KMS-11 (cell line): ENCODE results near the gene SOCS1.

Source experiments
- H2AFZ ChIP-seq: fragments of 200-600 bp; sonication (generic); 2 replicates; pipeline ENCODE4 v1.6.1; 2016; ENCODE audit warnings: antibody characterized with exemption, mixed run types, low read depth
- H3K27ac ChIP-seq: fragments of 200-600 bp; sonication (generic); 2 replicates; pipeline ENCODE4 v1.6.1; 2016; ENCODE audit warnings: mild to moderate bottlenecking, mixed run types
- H3K27me3 ChIP-seq: fragments of 200-600 bp; sonication (generic); 2 replicates; pipeline ENCODE4 v1.6.1; 2017; ENCODE audit warnings: mild to moderate bottlenecking, low read depth, mixed run types, moderate library complexity; ENCODE audit not compliant: insufficient read depth
- H3K36me3 ChIP-seq: fragments of 200-600 bp; sonication (generic); 2 replicates; pipeline ENCODE4 v1.6.1; 2017; ENCODE audit warnings: mild to moderate bottlenecking, mixed run types; ENCODE audit not compliant: insufficient read depth
- H3K4me1 ChIP-seq: fragments of 200-600 bp; sonication (generic); 2 replicates; pipeline ENCODE4 v1.6.1; 2016; ENCODE audit warnings: mild to moderate bottlenecking, low read depth, mixed run types; ENCODE audit not compliant: poor library complexity, severe bottlenecking
- H3K4me2 ChIP-seq: fragments of 200-600 bp; sonication (generic); 2 replicates; pipeline ENCODE4 v1.7.0; 2016; ENCODE audit warnings: mild to moderate bottlenecking, mixed run types
- H3K4me3 ChIP-seq: fragments of 200-600 bp; sonication (generic); IDR thresholded peaks from 2 replicates; pipeline ENCODE4 v1.6.1; 2017; ENCODE audit warnings: low read depth, low read length, mixed read lengths; ENCODE audit not compliant: insufficient read depth
- H3K79me2 ChIP-seq: fragments of 200-600 bp; sonication (generic); 2 replicates; pipeline ENCODE4 v1.6.1; 2016; ENCODE audit warnings: low read depth, mixed run types; ENCODE audit not compliant: insufficient read depth
- H3K9ac ChIP-seq: fragments of 200-600 bp; sonication (generic); 2 replicates; pipeline ENCODE4 v1.6.1; 2016; ENCODE audit warnings: mild to moderate bottlenecking, mixed run types
- H4K20me1 ChIP-seq: fragments of 200-600 bp; sonication (generic); 2 replicates; pipeline ENCODE4 v1.6.1; 2016; ENCODE audit warnings: mild to moderate bottlenecking, mixed run types; ENCODE audit not compliant: insufficient read depth
- TF ChIP-seq, protein P1 (sequence below): fragments of 200-600 bp; sonication (generic); conservative IDR thresholded peaks from 2 replicates; pipeline ENCODE4 v1.6.1; 2017; ENCODE audit warnings: low read depth, mild to moderate bottlenecking, antibody characterized with exemption, low read length, moderate library complexity, mixed read lengths

The SOCS1 gene

GRCh38 chr16:11242658-11243057 lies 13.3 kb downstream of the SOCS1 start:
- H3K27me3 ChIP-seq, result no peaks in the 10 kb centered on the region
- H3K4me2 ChIP-seq, result no peak overlapping the region
- peaks cover 24% of the 10 kb centered on the region for H3K4me1 ChIP-seq
- H2AFZ ChIP-seq, result no peak overlapping the region
- no peaks in the 10 kb centered on the region for H3K79me2 ChIP-seq
- TF ChIP-seq, protein P1, sequence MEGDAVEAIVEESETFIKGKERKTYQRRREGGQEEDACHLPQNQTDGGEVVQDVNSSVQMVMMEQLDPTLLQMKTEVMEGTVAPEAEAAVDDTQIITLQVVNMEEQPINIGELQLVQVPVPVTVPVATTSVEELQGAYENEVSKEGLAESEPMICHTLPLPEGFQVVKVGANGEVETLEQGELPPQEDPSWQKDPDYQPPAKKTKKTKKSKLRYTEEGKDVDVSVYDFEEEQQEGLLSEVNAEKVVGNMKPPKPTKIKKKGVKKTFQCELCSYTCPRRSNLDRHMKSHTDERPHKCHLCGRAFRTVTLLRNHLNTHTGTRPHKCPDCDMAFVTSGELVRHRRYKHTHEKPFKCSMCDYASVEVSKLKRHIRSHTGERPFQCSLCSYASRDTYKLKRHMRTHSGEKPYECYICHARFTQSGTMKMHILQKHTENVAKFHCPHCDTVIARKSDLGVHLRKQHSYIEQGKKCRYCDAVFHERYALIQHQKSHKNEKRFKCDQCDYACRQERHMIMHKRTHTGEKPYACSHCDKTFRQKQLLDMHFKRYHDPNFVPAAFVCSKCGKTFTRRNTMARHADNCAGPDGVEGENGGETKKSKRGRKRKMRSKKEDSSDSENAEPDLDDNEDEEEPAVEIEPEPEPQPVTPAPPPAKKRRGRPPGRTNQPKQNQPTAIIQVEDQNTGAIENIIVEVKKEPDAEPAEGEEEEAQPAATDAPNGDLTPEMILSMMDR, result no peak
- no peaks in the 10 kb centered on the region for H3K36me3 ChIP-seq
- no peak overlapping the region for H3K27ac ChIP-seq
- no peak overlapping the region for H3K4me3 ChIP-seq
- no peaks in the 10 kb centered on the region for H4K20me1 ChIP-seq
- H3K9ac ChIP-seq, result no peak overlapping the region

DNA sequence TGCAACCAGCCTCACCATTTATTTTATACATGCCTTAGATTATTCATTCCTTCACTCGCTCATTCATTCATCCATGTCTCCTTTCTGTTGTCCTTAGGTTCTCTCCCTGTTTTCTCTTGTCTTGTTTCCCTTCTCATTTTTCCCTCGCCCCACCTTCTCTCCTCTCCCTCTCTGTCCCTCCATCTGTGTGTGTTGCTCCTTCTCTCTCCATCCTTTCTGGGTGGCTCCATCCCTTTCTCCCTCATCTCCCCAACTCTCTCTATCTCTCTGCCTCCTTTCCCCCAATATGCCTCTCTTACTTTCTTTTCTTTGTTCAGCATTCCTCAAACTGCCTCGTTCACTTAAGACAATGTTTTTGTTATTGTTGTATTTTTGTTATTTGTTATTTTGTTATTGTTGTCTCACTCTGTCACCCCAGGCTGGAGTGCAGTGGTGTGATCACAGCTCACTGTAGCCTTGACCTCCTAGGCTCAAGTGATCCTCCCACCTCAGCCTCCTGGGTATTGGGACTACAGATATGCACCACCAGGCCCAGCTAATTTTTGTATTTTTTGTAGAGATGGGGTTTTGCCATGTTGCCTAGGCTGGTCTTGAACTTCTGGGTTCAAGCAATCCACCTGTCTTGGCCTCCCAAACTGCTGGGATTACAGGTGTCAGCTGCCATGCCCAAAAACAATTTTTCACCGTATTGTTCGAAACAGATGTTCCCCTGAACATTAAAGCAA lies 14.4 kb downstream of the SOCS1 start:
- Histone ChIP-seq H3K27ac (no peak overlapping the region), H3K4me3 (no peak overlapping the region), H4K20me1 (no peaks in the 10 kb centered on the region), H3K79me2 (no peaks in the 10 kb centered on the region), H3K27me3 (no peaks in the 10 kb centered on the region), H2AFZ (no peak overlapping the region), H3K36me3 (no peaks in the 10 kb centered on the region), H3K4me1 (peaks cover 22% of the 10 kb centered on the region), H3K4me2 (no peak overlapping the region), H3K9ac (no peak overlapping the region)
- TF ChIP-seq, protein P1, result no peak

DNA sequence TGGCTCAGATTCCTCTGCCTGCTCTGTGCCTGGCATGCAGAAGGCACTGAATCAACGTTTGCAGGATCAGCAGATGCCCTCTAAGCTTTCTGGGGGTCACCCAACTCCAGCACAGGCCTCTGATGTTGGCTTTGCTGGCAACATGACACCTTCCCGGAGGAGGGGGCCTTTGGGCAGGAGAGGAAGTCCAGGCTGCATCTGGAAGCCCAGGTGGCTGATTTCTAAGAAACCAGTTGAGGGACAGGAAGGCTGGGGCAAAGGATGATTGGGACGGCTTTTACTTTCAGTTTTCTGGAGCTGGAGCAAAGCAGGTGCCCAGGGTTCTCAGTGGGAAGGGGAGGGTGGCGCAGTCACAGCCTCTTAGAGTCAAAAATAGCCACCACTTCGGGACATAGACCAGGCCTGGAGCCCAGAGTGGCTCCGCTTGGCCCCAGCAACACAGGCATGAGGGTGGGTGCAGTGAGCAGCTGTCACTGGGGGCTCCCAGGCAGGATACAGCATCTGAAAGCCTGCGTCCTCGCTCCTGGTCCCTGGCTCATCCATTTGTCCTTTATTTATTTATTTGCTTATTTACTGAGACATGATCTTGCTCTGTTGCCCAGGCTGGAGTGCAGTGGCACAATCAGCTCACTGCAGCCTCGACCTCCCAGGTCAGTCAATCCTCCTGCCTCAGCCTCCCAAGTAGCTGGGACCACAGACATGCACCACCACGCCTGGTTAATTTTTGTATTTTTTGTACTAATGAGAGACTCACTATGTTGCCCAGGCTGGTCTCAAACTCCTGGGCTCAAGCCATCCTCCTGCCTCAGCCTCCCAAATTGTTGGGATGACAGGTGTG lies 15.1 kb downstream of the SOCS1 start:
- Histone ChIP-seq H4K20me1 (no peaks in the 10 kb centered on the region), H3K36me3 (no peaks in the 10 kb centered on the region), H3K27ac (no peak overlapping the region), H2AFZ (peak overlapping the region; percentile 40; the same call in 1 of the 2 replicates), H3K4me2 (peak overlapping the region; percentile 6; the same call in 1 of the 2 replicates), H3K4me1 (peaks cover 14% of the 10 kb centered on the region), H3K79me2 (no peaks in the 10 kb centered on the region), H3K9ac (no peak overlapping the region), H3K4me3 (no peak overlapping the region), H3K27me3 (no peaks in the 10 kb centered on the region)
- TF ChIP-seq, protein P1, result no peak

GRCh38 chr16:11239644-11240632 lies 16.1 kb downstream of the SOCS1 start:
- no peak overlapping the region for H3K4me3 ChIP-seq
- H3K27ac ChIP-seq, result no peak overlapping the region
- H3K36me3 ChIP-seq, result no peaks in the 10 kb centered on the region
- TF ChIP-seq, protein P1, result no peak
- no peaks in the 10 kb centered on the region for H4K20me1 ChIP-seq
- H3K4me2 ChIP-seq, result peak overlapping the region; percentile 6; the same call in 1 of the 2 replicates
- H3K4me1 ChIP-seq, result peaks cover 8% of the 10 kb centered on the region
- no peaks in the 10 kb centered on the region for H3K79me2 ChIP-seq
- no peaks in the 10 kb centered on the region for H3K27me3 ChIP-seq
- no peak overlapping the region for H2AFZ ChIP-seq
- no peak overlapping the region for H3K9ac ChIP-seq
